ENCODE results near the gene GPC3.

DNA sequence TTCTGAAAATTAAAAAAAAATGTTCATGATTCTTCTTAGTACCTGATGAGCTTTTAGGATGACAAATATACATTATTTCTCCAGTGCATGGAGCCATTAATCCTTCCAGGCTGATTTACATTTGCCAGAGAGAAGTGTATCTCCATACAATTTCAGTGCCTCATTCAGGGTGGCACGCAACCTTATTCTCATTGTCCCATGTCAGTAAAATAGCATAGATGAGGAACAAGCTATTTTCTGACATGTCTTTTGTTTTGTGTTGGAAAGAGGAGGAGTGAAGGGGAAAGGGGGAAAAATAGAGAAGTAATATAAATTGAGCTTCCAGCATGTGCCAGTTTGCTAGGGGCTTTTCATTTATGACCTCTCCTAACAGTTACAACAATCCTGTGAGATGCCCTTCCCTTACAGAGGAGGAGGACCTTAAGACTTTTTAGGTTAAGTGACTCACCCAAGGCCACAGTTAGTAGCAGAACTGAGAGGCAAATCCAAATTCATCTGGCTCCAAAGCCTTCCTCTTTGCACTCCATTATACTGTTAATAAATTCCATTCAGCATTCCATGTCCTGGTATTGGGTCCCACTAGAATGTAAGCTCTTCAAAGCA, 295.3 kb downstream of the GPC3 start:
- TF ChIP-seq ZNF426 (tag by site-specific recombination; IDR thresholded peaks at IDR 0.05) (no peak), ZNF394 (tag by site-specific recombination; IDR thresholded peaks at IDR 0.05; ENCODE audit: borderline replicate concordance) (no peak), TRIM28 (IDR thresholded peaks at IDR 0.05; ENCODE audit: borderline replicate concordance, low read length) (no peak), ZBTB1 (tag by site-specific recombination; IDR thresholded peaks at IDR 0.05) (no peak)
- TF ChIP-seq, protein P1, sequence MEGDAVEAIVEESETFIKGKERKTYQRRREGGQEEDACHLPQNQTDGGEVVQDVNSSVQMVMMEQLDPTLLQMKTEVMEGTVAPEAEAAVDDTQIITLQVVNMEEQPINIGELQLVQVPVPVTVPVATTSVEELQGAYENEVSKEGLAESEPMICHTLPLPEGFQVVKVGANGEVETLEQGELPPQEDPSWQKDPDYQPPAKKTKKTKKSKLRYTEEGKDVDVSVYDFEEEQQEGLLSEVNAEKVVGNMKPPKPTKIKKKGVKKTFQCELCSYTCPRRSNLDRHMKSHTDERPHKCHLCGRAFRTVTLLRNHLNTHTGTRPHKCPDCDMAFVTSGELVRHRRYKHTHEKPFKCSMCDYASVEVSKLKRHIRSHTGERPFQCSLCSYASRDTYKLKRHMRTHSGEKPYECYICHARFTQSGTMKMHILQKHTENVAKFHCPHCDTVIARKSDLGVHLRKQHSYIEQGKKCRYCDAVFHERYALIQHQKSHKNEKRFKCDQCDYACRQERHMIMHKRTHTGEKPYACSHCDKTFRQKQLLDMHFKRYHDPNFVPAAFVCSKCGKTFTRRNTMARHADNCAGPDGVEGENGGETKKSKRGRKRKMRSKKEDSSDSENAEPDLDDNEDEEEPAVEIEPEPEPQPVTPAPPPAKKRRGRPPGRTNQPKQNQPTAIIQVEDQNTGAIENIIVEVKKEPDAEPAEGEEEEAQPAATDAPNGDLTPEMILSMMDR (tag by site-specific recombination; IDR thresholded peaks at IDR 0.05) = no peak
- TF ChIP-seq, protein P2, sequence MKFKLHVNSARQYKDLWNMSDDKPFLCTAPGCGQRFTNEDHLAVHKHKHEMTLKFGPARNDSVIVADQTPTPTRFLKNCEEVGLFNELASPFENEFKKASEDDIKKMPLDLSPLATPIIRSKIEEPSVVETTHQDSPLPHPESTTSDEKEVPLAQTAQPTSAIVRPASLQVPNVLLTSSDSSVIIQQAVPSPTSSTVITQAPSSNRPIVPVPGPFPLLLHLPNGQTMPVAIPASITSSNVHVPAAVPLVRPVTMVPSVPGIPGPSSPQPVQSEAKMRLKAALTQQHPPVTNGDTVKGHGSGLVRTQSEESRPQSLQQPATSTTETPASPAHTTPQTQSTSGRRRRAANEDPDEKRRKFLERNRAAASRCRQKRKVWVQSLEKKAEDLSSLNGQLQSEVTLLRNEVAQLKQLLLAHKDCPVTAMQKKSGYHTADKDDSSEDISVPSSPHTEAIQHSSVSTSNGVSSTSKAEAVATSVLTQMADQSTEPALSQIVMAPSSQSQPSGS (tag by site-specific recombination; IDR thresholded peaks at IDR 0.05; ENCODE audit: low read depth) = no peak

Data from HEK293 (cell line).